Loucy (cell line): ENCODE measurements around the gene TOB2.

ENCODE experiments used
- EZH2phosphoT487 ChIP-seq: fragments of 200-600 bp; IDR thresholded peaks from 2 replicates; pipeline ENCODE4 v1.6.1; 2018; ENCODE audit warnings: antibody characterized with exemption, mild to moderate bottlenecking, moderate library complexity, borderline replicate concordance
- TF ChIP-seq, protein P1 (sequence below): fragments of 200-600 bp; sonication (generic); conservative IDR thresholded peaks from 2 replicates; pipeline ENCODE4 v1.5.1; 2014; ENCODE audit warnings: mild to moderate bottlenecking, antibody characterized with exemption, low read length

DNA sequence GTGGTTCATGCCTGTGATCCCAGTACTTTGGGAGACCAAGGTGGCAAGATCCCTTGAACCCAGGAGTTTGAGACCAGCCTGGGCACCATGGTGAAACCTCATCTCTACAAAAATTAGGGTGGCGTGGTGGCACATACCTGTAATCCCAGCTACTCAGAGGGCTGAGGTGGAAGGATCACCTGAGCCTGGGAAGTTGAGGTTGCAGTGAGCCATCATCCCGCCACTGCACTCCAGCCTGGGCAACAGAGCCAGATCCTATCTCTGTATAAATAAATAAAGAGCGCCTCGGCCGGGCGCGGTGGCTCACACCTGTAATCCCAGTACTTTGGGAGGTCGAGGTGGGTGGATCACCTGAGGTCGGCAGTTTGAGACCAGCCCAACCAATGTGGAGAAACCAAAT is 27.9 kb downstream of the TOB2 start:
- no peak for TF ChIP-seq EZH2phosphoT487
- TF ChIP-seq, protein P1, sequence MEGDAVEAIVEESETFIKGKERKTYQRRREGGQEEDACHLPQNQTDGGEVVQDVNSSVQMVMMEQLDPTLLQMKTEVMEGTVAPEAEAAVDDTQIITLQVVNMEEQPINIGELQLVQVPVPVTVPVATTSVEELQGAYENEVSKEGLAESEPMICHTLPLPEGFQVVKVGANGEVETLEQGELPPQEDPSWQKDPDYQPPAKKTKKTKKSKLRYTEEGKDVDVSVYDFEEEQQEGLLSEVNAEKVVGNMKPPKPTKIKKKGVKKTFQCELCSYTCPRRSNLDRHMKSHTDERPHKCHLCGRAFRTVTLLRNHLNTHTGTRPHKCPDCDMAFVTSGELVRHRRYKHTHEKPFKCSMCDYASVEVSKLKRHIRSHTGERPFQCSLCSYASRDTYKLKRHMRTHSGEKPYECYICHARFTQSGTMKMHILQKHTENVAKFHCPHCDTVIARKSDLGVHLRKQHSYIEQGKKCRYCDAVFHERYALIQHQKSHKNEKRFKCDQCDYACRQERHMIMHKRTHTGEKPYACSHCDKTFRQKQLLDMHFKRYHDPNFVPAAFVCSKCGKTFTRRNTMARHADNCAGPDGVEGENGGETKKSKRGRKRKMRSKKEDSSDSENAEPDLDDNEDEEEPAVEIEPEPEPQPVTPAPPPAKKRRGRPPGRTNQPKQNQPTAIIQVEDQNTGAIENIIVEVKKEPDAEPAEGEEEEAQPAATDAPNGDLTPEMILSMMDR: no peak
